Stimulated activated CD4-positive, alpha-beta T cell treated with anti-CD3 and anti-CD28 coated beads, Interleukin-2, amount 100 ng/mL, for 4 hours (primary cell): ENCODE measurements around the gene TMEM141.
"Not testable (repeated sequence)": the region's sequence is repeated elsewhere in the genome, so short reads cannot be mapped to it uniquely, and the experiment has no call there.

Source experiments
- DNase-seq: peaks from one replicate; pipeline ENCODE4 v3.0.0-alpha.2; 2020; ENCODE audit warnings: low read depth

Gene TMEM141

DNA sequence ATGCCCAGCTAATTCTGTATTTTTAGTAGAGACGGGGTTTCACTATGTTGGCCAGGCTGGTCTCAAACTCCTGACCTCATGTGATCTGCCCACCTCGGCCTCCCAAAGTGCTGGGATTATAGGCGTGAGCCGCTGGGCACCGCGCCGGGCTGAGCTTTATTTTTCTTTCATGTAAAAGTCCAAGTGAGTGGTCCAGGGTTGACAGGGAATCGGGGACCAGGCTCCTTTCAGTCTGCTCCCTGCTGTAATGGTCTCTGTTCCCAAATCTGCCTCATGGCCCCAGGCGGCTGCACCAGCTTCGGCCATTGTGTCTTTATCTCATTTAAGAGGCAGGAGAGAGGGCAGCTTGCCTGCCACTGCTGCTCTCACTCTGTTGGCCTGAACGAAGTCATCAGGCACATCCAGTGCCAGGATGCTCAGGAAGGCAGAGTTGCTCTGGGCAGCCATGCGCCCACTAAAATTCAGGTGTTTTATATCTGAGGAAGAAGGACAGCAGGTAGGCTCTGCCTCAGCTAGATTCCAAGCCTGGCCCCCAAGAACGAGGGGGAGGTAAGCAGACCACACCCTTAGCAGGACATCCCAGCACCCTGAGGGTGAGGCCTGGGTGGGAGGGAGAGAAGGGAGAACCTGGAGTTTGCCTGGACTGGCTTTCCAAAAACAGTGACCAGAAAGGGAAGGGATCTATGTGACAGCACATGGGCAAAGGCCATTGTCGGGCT is 3.3 kb downstream of the TMEM141 start:
- no peak for DNase-seq

DNA sequence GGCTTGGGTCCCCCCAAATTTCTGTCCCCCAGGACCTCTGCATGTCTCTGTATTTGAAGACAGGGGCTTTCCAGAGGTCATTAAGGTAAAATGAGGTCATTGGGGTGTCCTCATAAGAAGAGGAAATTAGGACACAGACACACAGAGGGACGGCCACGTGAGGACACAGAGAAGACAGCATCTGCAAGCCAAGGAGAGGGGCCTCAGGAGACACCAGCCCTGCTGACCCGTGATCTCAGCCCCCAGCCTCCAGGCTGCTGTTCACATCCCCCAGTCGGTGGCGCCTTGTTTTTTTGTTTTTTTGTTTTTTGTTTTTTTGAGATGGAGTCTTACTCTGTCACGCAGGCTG is 3.8 kb downstream of the TMEM141 start:
- no peak for DNase-seq

DNA sequence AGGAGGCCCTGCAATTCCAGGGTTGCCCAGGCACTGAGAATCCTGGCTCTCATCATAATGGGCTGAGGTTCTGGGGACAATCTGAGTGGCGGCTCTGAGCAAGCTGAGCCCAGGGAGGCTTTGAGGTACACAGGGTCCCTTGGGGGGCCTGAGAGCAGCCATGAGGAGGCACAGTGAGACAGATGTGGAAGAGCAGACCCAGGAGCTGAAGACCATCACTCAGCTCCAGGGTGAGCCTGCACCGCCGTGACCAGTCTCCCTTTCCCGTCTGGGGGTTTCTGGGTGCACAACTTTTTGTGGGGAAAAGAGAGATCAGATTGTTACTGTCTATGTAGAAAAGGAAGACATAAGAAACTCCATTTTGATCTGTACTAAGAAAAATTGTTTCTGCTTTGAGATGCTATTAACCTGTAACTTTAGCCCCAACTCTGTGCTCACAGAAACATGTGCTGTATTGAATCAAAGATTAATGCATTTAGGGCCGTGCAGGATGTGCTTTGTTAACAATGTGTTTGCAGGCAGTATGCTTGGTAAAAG is 5.2 kb downstream of the TMEM141 start, which contains the start of gene CCDC183:
Gene CCDC183 (plus strand): TSS at position 101 of the 537 bp plus-strand sequence. CDS start 60 bp downstream, at position 161.
- DNase-seq: no peak

DNA sequence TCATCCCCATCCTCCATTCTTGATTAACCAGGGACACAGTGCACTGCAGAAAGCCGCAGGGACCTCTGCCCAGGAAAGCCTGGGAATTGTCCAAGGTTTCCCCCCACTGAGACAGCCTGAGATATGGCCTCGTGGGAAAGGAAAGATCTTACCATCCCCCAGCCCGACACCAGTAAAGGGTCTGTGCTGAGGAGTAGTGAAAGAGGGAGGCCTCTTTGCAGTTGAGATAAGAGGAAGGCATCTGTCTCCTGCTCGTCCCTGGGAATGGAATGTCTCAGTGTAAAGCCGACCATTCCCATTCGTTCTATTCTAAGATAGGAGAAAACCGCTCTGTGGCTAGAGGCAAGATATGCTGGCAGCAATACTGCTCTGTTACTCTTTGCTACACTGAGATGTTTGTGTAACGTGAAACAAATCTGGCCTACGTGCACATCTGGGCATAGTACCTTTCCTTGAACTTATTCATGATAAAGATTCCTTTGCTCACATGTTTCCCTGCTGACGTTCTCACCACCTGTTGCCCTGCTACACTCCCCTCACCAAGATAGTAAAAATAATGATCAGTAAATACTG is 5.7 kb downstream of the TMEM141 start:
- not testable (repeated sequence) for DNase-seq

DNA sequence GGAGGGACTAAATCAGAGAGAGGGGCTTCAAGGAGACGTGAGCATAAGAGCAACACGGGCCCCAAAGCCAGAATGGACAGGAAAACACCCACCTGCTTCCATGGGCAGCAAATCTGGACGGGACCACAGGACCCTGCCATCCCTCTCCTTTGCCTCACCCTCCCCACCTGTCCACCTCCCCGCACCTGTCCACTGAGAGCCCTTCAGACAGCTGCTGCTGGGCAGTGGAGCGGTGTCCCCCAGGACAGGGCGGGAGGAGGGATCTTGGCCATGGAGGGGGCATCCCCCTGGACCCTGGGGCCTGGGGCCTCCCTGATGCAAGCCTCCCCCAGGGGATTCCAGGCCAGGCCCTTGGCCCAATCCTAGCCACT is 7.5 kb downstream of the TMEM141 start:
- no peak for DNase-seq

DNA sequence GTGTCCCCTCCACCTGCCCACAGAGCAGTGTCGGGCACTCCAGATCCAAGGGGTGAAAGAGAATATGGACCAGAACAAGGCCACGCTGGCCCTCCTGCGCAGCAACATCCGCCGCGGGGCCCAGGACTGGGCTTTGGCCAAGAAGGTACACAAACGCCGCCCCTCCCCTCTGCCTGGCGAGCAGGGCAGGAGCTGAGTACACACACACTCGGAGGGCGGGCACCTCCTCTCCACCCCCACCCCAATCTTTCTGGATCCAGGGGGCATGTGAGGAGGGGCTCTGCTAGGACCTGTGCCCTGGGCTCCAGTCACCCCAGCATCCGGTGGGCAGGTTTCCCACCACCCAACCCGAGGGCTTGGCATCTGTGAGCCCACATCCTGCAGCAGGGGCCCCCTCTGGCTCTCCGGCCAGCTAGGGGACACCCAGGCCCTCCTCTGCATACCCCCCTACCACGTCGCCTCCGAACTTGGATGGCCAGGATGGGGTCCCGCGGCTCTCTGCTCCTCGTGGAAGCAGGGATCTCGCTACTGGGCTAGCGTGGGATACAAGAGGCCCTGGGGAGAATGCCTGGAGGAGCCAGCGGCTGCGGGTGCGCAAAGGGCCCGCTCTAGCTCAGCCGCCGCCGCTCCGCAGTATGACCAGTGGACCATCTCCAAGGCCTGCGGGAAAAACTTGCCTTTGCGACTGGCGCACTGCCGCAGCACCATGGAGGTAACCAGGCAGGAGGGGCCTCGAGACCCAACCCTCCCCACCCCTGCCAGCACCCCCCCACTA is 8.1 kb downstream of the TMEM141 start:
- DNase-seq: no peak

DNA sequence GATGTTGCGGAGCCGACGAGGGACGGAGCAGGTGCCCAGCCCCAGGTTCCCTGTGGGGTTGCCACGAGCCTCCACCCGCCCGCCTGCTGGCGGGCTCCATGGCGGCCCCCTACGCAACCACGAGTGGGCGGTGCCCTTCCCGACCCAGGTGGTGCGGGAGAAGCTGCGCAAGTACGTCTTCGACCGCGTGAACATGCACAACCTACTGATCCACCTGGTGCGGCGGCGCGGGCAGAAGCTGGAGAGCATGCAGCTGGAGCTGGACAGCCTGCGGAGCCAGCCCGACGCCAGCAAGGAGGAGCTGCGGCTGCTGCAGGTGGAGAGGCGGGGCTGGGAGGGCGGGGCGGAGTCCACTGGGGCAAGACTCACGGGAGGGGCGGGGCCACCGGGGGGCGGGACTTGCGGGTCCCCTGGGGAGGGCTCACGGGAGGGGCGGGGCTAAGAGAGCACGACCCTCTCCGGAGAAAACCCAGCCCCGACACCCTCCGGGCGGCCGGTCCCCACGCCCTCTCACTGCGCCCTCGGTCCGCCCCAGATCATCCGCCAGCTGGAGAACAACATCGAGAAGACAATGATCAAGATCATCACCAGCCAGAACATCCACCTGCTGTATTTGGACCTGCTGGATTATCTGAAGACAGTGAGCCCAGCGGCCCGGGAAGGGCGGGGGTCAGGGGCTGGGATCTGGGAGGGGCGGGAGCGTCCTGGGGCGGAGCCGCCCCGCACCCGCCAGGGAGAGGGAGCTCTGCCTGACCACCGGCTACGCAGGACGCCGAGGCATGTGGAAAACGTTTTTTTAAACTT is 8.9 kb downstream of the TMEM141 start:
- DNase-seq: peak; percentile 87

DNA sequence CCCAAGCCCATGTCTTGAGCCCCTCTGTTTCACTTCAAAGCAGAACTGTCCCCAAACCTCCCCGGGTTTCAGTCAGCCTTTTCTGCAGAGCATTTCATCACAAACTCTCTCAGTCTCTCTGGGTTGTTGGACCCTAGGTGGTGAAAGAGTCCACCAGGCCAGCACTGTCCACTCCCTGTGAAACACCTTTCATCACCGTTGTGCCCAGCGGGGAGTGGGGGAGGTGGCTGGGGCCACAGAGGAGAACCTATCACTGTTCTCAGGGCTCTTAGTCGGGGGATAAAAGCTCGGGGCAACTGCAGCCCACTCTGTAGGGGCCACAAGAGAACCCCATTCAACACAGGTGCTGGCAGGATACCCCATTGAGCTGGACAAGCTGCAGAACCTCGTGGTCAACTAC is 11.2 kb downstream of the TMEM141 start:
- DNase-seq: no peak

DNA sequence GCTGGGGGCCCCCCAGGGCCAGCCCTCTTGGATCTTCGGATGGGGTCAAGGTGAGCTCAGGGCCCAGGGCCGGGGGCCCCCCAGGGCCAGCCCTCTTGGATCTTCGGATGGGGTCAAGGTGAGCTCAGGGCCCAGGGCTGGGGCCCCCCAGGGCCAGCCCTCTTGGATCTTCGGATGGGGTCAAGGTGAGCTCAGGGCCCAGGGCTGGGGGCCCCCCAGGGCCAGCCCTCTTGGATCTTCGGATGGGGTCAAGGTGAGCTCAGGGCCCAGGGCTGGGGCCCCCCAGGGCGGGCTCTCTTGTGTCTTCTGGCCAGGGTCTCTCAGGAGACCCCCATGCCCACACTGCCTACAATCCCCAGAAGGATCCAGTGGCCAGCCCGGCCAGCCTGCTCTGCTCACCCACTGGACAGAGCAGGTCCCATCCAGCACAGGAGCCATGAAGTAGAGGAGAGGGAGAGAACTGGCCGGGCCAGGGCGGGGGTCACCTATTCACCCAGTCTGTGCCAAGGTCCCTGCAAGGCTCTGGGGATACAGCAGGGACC is 11.9 kb downstream of the TMEM141 start:
- DNase-seq: not testable (repeated sequence)

DNA sequence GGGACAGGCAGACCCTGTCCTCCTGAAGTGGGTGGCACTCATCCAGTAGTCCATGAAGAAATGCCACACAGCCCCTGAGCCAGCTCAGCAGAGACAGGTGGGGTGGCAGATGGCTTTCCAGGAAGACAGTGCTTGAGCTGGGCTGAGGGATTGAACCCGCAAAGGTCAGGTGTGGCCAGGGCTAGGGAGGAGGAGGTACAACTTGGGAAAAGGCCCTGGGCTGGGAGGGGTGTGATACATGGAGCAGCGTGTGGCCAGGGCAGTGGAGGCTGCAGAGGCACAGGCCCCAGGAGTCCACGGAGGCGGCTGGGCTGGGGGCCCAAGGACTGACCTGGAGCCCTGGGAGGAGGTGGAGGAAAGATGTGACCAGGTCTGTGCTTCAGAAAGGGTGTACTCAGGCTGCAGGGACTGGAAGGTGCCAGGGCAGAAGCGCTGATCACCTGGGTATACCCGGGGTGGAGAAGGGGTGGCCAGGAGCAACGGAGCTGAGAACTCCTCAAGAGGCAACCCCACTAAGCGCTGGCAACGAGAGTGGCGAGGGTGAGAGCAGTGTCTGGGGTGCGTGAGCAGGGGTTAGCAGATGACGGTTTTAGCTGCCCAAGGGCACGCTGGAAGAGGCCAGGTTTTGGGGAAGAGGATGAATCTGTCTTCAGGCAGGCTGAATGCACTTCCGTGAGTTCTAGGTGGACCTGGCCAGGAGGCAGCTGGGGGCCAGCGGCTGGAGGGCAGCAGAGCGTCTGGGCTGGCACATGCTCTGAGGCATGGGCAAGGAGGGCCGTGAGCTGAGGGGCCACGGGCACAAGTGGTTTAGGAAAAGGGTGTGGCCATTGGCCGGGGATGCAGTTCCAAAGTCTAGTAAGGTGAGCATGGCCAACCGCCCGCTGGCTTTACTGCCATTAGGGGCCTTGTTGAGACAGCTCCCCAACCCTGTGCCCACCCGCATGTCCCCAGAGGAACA is 12.7 kb downstream of the TMEM141 start:
- no peak for DNase-seq

DNA sequence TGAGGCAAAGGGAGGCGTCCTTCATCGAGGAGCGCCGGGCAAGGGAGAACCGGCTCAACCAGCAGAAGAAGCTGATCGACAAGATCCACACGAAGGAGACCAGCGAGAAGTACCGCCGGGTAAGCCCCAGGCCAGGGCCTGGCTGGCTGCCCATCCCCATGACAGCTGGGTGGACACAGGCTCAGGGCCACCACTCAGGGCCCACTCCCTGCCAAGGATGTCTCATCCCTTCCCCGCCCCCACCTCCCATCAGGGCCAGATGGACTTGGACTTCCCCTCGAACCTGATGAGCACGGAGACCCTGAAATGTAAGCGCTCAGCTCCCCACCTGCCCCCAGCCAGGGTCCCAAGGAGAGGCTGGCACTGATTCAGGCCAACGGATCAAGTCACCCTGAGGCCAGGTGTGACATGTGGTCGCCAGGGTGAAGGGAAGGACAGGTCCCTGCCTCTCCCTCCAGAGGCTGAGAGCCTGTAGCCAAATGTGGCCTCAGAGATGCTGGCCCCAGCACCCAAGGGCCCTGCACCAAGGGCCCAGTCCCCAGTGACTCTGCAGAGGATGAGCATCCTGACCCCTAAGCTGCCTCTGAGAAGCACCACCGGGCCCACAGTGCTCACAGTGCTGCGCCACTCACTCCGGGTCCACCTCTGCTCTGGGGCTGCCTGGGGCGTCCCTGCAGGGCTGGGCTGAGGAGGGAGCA is 13.5 kb downstream of the TMEM141 start:
- no peak for DNase-seq

DNA sequence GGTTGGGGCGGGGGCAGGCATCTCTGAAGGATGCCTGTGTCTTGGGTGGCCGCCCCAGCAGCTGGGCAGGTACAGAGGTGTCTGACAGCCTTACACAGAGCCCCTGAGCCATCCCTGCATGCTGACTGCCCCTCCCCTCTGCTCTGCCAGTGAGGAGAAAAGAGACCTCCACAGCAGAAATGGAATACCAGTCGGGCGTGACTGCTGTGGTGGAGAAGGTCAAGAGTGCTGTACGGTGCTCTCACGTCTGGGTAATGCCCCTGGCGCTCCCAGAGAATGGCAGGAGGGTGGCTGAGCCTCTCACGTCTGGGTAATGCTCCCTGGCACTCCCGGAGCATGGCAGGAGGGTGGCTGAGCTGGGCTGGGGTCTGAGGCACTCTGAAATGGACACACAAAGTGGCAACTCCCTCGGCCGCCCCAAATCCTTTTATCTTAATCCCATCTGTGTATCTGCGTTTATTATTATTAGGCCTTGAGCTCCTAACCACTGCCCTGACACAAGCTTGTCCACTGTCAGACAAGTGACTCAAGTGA is 14.1 kb downstream of the TMEM141 start:
- no peak for DNase-seq

DNA sequence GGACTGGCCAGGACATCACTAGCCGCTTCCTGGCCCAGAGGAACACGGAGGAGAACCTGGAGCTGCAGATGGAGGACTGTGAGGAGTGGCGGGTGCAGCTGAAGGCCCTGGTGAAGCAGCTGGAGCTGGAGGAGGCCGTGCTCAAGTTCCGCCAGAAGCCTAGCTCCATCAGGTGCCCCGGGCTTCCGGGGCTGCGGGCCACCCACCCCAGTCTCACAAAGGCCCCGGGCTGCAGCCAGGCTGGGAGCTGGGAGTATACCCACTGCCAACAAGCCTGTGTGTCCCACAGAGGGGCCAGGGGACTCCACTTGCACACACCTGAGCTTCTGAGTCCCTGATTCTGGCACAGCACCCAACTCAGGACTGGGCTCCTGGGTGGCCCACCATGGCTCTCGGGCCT is 14.9 kb downstream of the TMEM141 start:
- DNase-seq: no peak

DNA sequence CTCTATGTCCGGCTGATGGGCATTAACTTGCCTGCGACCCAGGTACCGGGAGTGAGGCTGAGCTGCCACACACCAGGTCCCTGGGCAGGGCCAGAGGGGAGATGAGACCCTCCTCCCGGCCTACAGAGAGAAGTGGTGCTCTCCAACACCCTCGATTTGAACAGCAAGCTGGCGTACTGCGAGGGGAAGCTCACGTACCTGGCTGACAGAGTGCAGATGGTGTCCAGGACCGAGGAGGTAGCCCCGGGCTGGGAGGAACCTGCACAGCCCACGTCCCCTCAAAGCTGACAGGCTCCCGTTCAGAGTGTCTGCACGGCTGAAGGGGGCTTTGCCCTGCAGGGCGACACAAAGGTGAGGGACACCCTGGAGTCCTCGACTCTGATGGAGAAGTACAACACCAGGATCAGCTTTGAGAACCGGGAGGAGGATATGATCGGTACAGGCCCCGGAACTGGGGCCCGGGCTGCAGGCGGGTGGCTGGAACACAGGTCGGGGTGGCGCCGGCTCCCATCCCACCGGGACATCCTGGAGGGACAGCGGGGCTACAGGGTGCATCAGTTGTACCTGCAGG is 15.6 kb downstream of the TMEM141 start:
- DNase-seq: no peak

DNA sequence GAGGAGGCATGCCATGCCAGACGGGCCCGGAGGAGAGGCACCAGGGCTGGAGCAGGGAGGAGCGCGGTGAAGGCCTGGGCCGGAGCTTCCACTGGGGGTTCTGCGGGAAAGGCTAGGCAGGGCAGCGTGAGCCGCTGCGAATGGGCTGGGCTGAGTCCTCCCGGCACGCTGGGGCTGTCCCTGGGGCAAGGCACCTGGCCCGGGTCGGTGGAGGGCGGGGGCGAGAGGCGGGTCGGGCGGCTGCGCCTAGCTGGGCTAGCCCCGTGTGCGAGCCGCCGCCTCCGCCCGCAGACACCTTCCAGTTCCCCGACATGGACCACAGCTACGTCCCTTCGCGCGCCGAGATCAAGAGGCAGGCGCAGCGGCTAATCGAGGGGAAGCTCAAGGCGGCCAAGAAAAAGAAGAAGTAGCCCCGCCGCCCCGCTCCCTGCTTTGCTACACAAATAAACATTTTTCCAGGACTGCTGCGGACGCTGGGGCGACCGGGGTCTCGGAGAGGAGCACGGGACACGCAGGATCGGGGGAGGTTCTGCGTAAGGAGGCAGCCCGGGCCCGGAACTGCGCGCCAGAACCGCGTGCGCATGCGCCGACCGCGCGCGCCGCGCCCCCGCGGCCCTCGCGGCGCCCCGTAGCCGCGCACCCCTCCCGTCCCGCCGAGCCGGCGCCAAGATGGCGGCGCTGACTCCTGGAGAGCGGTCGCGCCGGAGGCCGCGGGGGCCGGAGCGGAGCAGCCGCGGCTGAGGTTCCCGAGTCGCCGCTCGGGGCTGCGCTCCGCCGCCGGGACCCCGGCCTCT is 16.3 kb downstream of the TMEM141 start, which contains the start of gene RABL6:
Gene RABL6 (plus strand): TSS at position 668 of the 794 bp plus-strand sequence. CDS start 249 bp downstream, outside the sequence.
- peak; percentile 75 for DNase-seq

DNA sequence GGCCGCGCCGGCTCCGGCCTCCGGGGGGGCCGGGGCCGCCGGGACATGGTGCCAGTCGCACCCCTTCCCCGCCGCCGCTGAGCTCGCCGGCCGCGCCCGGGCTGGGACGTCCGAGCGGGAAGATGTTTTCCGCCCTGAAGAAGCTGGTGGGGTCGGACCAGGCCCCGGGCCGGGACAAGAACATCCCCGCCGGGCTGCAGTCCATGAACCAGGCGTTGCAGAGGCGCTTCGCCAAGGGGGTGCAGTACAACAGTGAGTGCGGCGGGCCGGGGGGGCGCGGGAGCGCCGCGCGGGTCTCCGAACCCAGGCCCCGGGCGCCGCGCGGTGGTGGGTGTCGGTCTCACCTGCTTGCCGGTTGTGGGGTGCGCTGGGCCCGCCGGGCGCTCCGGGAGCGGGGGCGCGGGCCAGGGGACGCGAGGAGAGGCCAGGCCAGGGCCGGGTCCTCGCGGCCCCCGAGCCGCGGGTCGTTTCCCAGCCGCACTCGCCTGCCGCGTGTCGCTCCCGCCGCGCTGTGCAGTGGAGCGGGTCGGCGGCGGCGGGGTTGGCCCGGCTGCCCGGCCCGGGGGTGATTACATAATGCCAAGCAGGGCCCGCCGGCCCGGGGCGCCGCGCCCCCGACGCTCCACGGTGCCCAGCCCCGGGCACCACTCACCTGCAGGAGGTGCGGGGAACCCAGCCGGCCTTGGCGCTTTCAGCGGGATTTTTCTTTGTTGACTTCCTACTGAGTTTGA is 17.1 kb downstream of the TMEM141 start:
- DNase-seq: no peak

DNA sequence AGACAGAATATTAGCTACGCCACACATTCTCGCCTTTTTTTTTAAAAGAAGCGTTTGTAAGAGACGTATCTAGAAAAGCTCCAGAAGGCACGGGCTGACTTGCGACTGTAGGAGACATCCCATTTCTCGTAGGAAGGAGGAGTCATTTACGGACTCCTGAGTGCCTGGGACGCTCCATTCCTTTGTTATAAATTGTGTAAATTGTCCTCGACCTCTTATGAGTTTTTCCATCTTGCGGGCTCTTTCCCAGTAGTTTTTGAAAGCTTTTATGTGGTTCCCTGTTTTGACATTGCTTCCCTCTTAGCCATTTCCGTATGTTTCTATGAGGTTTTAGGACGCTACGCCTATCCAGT is 17.6 kb downstream of the TMEM141 start:
- DNase-seq: no peak
